Measurements from ENCODE around the gene ZNF546.

The ZNF546 gene

DNA sequence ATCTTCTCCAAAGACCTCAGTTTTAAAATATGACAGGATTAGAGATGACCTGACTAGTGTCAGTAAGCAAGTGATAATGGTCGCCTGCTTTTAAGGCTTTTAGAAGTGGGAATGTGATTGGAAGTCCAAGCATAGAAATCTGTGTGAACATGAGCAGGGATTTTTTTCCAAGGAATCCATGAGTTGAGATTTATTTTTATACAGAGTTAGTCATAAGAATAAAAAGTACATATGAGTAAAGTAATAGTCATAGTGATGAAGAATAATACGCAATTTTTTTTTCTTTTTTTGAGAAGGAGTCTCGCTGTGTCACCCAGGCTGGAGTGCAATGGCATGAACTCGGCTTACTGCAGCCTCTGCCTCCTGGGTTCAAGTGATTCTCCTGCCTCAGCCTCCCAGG lies 1.6 kb downstream of the ZNF546 start:
- no peak overlapping the region for H3K4me3 ChIP-seq (replicated peaks; ENCODE audit: low read depth, low read length)
- no peak for DNase-seq (ENCODE audit: extremely low read depth, low read depth)
- TF ChIP-seq, protein P1, sequence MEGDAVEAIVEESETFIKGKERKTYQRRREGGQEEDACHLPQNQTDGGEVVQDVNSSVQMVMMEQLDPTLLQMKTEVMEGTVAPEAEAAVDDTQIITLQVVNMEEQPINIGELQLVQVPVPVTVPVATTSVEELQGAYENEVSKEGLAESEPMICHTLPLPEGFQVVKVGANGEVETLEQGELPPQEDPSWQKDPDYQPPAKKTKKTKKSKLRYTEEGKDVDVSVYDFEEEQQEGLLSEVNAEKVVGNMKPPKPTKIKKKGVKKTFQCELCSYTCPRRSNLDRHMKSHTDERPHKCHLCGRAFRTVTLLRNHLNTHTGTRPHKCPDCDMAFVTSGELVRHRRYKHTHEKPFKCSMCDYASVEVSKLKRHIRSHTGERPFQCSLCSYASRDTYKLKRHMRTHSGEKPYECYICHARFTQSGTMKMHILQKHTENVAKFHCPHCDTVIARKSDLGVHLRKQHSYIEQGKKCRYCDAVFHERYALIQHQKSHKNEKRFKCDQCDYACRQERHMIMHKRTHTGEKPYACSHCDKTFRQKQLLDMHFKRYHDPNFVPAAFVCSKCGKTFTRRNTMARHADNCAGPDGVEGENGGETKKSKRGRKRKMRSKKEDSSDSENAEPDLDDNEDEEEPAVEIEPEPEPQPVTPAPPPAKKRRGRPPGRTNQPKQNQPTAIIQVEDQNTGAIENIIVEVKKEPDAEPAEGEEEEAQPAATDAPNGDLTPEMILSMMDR (IDR thresholded peaks at IDR 0.05; ENCODE audit: low read depth, low read length, missing control alignments), result no peak

GRCh38 chr19:40005691-40006272 lies 8.9 kb downstream of the ZNF546 start:
- TF ChIP-seq, protein P1 (IDR thresholded peaks at IDR 0.05; ENCODE audit: low read depth, low read length, missing control alignments), result no peak
- H3K4me3 ChIP-seq (replicated peaks; ENCODE audit: low read depth, low read length), result no peak overlapping the region
- no peak for DNase-seq (ENCODE audit: extremely low read depth, low read depth)

- DNase-seq (ENCODE audit: extremely low read depth, low read depth), result peak; percentile 73
- TF ChIP-seq, protein P1 (IDR thresholded peaks at IDR 0.05; ENCODE audit: low read depth, low read length, missing control alignments), result no peak
- H3K4me3 ChIP-seq (replicated peaks; ENCODE audit: low read depth, low read length), result no peak overlapping the region
Observed at GRCh38 chr19:40006273-40006691, 9.4 kb downstream of the ZNF546 start.

DNA sequence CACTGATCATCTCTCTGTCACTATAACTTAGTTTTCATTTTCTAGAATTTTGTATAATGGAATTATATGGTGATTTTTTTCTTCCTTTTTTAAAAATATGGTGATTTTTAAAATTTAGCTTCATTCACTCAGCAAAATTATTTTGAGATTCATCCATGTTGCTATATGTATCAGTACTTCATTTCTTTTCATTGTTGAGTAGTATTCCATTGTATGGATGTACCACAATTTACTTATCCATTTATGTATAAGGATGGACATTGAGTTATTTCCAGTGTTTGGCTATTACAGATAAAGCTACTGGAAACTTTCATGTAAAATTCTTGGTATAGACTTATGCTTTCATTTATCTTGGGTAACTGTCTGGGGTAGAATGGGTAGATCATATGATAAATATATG lies 12.8 kb downstream of the ZNF546 start:
- no peak for DNase-seq (ENCODE audit: extremely low read depth, low read depth)
- TF ChIP-seq, protein P1 (IDR thresholded peaks at IDR 0.05; ENCODE audit: low read depth, low read length, missing control alignments), result no peak
- no peak overlapping the region for H3K4me3 ChIP-seq (replicated peaks; ENCODE audit: low read depth, low read length)

DNA sequence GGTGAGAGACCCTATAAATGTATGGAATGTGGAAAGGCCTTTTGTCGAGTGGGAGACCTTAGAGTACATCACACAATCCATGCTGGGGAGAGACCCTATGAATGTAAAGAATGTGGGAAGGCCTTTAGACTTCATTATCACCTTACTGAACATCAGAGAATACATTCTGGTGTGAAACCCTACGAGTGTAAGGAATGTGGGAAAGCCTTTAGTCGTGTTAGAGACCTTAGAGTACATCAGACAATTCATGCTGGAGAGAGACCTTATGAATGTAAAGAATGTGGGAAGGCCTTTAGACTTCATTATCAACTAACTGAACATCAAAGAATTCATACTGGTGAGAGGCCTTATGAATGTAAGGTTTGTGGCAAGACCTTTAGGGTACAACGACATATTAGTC lies 17.1 kb downstream of the ZNF546 start:
- no peak for DNase-seq (ENCODE audit: extremely low read depth, low read depth)
- TF ChIP-seq, protein P1 (IDR thresholded peaks at IDR 0.05; ENCODE audit: low read depth, low read length, missing control alignments), result no peak
- H3K4me3 ChIP-seq (replicated peaks; ENCODE audit: low read depth, low read length), result no peak overlapping the region

DNA sequence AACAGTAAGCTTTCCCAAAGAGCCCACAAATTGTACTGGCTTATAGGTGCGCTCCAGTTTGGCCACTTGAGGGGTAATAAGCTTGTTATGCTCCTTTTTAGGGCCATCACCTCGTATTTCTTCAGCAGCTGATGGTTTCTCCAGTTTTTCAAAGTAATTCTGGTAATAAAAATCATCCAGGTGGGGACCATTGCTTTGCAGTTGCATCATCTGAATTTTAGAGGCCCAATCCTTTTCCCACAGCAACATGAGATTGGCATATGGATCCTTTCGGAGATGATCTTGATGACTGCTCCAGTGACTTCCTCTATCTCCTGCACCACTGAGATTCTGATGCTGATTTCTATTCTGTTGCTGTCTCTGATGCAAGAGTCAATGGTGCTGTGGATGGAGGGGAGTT lies 27.1 kb downstream of the ZNF546 start:
- TF ChIP-seq, protein P1 (IDR thresholded peaks at IDR 0.05; ENCODE audit: low read depth, low read length, missing control alignments), result no peak
- H3K4me3 ChIP-seq (replicated peaks; ENCODE audit: low read depth, low read length), result no peak overlapping the region
- DNase-seq (ENCODE audit: extremely low read depth, low read depth), result no peak
